ENCODE data around the gene ZWILCH. TPM values are rescaled to one million over a fixed set of nuclear protein-coding genes. Genes with fewer than 3 reads are reported as not detected.
"Not testable (repeated sequence)": the region's sequence is repeated elsewhere in the genome, so short reads cannot be mapped to it uniquely, and the experiment has no call there.

The ZWILCH gene
- total and polyA plus RNA-seq, 2 experiments from 2014 or later: 9.8 to 17.8 TPM

- no peak for DNase-seq (ENCODE audit: low spot score)
- Histone ChIP-seq H3K4me3 (no peak overlapping the region), H3K79me2 (no peaks in the 10 kb centered on the region), H3K4me2 (no peak overlapping the region), H3K9me2 (replicated peaks; ENCODE audit: insufficient read depth) (no peaks in the 10 kb centered on the region), H4K20me1 (ENCODE audit: insufficient read depth, poor library complexity, severe bottlenecking) (no peaks in the 10 kb centered on the region), H2AFZ (no peak overlapping the region), H3K36me3 (replicated peaks; ENCODE audit: insufficient read depth, low read depth) (no peaks in the 10 kb centered on the region), H3K27me3 (no peaks in the 10 kb centered on the region), H3K27ac (no peak overlapping the region), H3K9me3 (ENCODE audit: low read depth) (no peaks in the 10 kb centered on the region), H3K4me1 (ENCODE audit: insufficient read depth) (no peaks in the 10 kb centered on the region)
- TF ChIP-seq EZH2phosphoT487 (IDR thresholded peaks at IDR 0.05; ENCODE audit: low read depth, severe bottlenecking, unreplicated experiment): no peak
- TF ChIP-seq EZH2 (IDR thresholded peaks at IDR 0.05; ENCODE audit: borderline replicate concordance): no peak
- no peak for TF ChIP-seq CTCF (IDR thresholded peaks at IDR 0.05; ENCODE audit: poor library complexity)
Measured at GRCh38 chr15:66587020-66587419, 81.9 kb downstream of the ZWILCH start.

GRCh38 chr15:66587749-66588148 is 82.6 kb downstream of the ZWILCH start:
- Histone ChIP-seq H3K4me1 (ENCODE audit: insufficient read depth) (no peaks in the 10 kb centered on the region), H3K27me3 (no peaks in the 10 kb centered on the region), H3K79me2 (no peaks in the 10 kb centered on the region), H2AFZ (no peak overlapping the region), H3K36me3 (replicated peaks; ENCODE audit: insufficient read depth, low read depth) (no peaks in the 10 kb centered on the region), H3K9me2 (replicated peaks; ENCODE audit: insufficient read depth) (no peaks in the 10 kb centered on the region), H3K4me3 (no peak overlapping the region), H4K20me1 (ENCODE audit: insufficient read depth, poor library complexity, severe bottlenecking) (no peaks in the 10 kb centered on the region), H3K9me3 (ENCODE audit: low read depth) (no peaks in the 10 kb centered on the region), H3K27ac (no peak overlapping the region), H3K4me2 (no peak overlapping the region)
- no peak for TF ChIP-seq CTCF (IDR thresholded peaks at IDR 0.05; ENCODE audit: poor library complexity)
- TF ChIP-seq EZH2phosphoT487 (IDR thresholded peaks at IDR 0.05; ENCODE audit: low read depth, severe bottlenecking, unreplicated experiment): no peak
- no peak for TF ChIP-seq EZH2 (IDR thresholded peaks at IDR 0.05; ENCODE audit: borderline replicate concordance)
- 84% methylated on average over 5 of the region's 5 CpGs for WGBS (ENCODE audit: low lambda C conversion rate, missing lambda C conversion rate)
- no peak for DNase-seq (ENCODE audit: low spot score)

GRCh38 chr15:66588537-66588936 is 83.4 kb downstream of the ZWILCH start:
- Histone ChIP-seq H3K79me2 (no peaks in the 10 kb centered on the region), H3K4me1 (ENCODE audit: insufficient read depth) (no peaks in the 10 kb centered on the region), H3K27ac (no peak overlapping the region), H3K4me2 (no peak overlapping the region), H4K20me1 (ENCODE audit: insufficient read depth, poor library complexity, severe bottlenecking) (no peaks in the 10 kb centered on the region), H3K9me3 (ENCODE audit: low read depth) (no peaks in the 10 kb centered on the region), H3K4me3 (no peak overlapping the region), H3K27me3 (no peaks in the 10 kb centered on the region), H2AFZ (no peak overlapping the region), H3K36me3 (replicated peaks; ENCODE audit: insufficient read depth, low read depth) (no peaks in the 10 kb centered on the region), H3K9me2 (replicated peaks; ENCODE audit: insufficient read depth) (no peaks in the 10 kb centered on the region)
- 61% methylated on average over 5 of the region's 5 CpGs for WGBS (ENCODE audit: low lambda C conversion rate, missing lambda C conversion rate)
- no peak for TF ChIP-seq EZH2phosphoT487 (IDR thresholded peaks at IDR 0.05; ENCODE audit: low read depth, severe bottlenecking, unreplicated experiment)
- TF ChIP-seq CTCF (IDR thresholded peaks at IDR 0.05; ENCODE audit: poor library complexity): no peak
- TF ChIP-seq EZH2 (IDR thresholded peaks at IDR 0.05; ENCODE audit: borderline replicate concordance): no peak
- DNase-seq (ENCODE audit: low spot score): no peak

- H3K79me2 ChIP-seq: no peaks in the 10 kb centered on the region
- H2AFZ ChIP-seq: no peak overlapping the region
- no peak overlapping the region for H3K4me3 ChIP-seq
- H3K4me2 ChIP-seq: no peak overlapping the region
- no peaks in the 10 kb centered on the region for H4K20me1 ChIP-seq (ENCODE audit: insufficient read depth, poor library complexity, severe bottlenecking)
- no peaks in the 10 kb centered on the region for H3K4me1 ChIP-seq (ENCODE audit: insufficient read depth)
- no peak for DNase-seq (ENCODE audit: low spot score)
- H3K27me3 ChIP-seq: no peaks in the 10 kb centered on the region
- 85% methylated on average over 8 of the region's 8 CpGs for WGBS (ENCODE audit: low lambda C conversion rate, missing lambda C conversion rate)
- H3K36me3 ChIP-seq (replicated peaks; ENCODE audit: insufficient read depth, low read depth): no peaks in the 10 kb centered on the region
- H3K9me3 ChIP-seq (ENCODE audit: low read depth): no peaks in the 10 kb centered on the region
- H3K9me2 ChIP-seq (replicated peaks; ENCODE audit: insufficient read depth): no peaks in the 10 kb centered on the region
- no peak overlapping the region for H3K27ac ChIP-seq
- TF ChIP-seq CTCF (IDR thresholded peaks at IDR 0.05; ENCODE audit: poor library complexity) (no peak), EZH2phosphoT487 (IDR thresholded peaks at IDR 0.05; ENCODE audit: low read depth, severe bottlenecking, unreplicated experiment) (no peak), EZH2 (IDR thresholded peaks at IDR 0.05; ENCODE audit: borderline replicate concordance) (no peak)
Measured at GRCh38 chr15:66588971-66589370, 83.8 kb downstream of the ZWILCH start.

- H2AFZ ChIP-seq; H3K36me3 ChIP-seq (replicated peaks; ENCODE audit: insufficient read depth, low read depth); H3K79me2 ChIP-seq; H3K9me3 ChIP-seq (ENCODE audit: low read depth); DNase-seq (ENCODE audit: low spot score); H3K27ac ChIP-seq; H4K20me1 ChIP-seq (ENCODE audit: insufficient read depth, poor library complexity, severe bottlenecking); H3K27me3 ChIP-seq; H3K4me3 ChIP-seq; H3K9me2 ChIP-seq (replicated peaks; ENCODE audit: insufficient read depth); H3K4me1 ChIP-seq (ENCODE audit: insufficient read depth); H3K4me2 ChIP-seq: not testable (repeated sequence)
- WGBS (ENCODE audit: low lambda C conversion rate, missing lambda C conversion rate): 88% methylated on average over 6 of the region's 6 CpGs
Measured at GRCh38 chr15:66589429-66589828, 84.3 kb downstream of the ZWILCH start.
